ENCODE data around the gene PMPCA.
A peak's percentile ranks its signal among the peaks of the same experiment; 100 is the strongest.

The PMPCA gene

GRCh38 chr9:136431782-136432350, 21.4 kb downstream of the PMPCA start:
- no peak for FAIRE-seq

DNA sequence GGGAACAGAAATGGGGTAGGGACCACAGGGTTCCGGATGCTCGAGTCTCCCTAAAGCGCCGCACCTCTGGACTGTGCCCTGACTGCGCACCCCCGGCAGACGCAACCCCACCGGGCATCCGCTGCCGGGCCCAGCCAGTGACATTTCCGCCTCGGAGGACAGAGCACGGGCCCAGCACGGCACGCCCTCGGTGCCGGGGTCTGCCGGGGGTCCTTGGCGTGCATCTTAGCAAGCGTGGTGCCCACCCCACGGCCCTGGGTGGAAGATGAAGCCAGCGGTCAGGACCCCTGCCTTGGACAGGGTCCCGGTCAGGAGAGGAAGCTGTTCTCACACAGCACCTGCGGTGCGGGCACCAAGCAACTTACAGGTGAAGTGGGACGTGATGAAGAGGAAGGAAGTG, 22.1 kb downstream of the PMPCA start:
- DNase-seq (ENCODE audit: extremely low spot score, insufficient read length, low read depth): no peak
- no peak for FAIRE-seq

More at GRCh38 chr9:136431782-136432350, 21.4 kb downstream of the PMPCA start:
- no peak for DNase-seq (ENCODE audit: extremely low spot score, insufficient read length, low read depth)

DNA sequence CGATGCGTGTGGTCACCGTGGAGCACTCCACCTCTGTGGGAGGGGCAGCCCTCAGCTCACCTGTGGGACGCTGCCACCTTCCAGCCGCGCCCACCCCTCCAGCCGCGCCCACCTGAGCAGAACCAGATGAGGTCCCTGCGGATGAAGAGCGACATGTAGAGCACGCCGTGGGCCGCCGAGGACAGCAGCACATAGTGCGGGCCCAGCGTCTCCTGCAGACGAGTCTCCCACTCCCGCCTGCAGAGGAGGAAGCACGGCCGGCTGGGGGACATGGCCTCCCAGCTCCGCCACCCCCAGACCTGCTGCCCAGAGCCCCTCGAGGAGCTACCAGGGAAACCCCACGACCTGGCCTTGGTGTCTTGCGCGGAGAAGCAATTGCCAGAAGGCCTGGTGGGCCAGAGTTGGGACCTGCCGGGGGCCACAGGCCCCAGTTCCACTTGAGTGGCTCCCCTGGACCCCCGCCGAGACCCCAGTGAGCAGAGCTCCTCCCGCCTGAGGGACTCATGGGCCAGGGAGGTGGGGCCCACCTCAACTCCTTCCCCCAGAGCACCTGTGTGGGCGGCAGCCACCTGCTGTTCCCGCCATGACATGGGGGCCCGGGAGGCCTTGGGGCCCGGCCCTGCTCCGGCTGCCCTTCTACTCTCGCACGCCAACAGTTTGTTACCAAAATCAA, 22.7 kb downstream of the PMPCA start:
- FAIRE-seq (no peak), DNase-seq (ENCODE audit: extremely low spot score, insufficient read length, low read depth) (no peak)

DNA sequence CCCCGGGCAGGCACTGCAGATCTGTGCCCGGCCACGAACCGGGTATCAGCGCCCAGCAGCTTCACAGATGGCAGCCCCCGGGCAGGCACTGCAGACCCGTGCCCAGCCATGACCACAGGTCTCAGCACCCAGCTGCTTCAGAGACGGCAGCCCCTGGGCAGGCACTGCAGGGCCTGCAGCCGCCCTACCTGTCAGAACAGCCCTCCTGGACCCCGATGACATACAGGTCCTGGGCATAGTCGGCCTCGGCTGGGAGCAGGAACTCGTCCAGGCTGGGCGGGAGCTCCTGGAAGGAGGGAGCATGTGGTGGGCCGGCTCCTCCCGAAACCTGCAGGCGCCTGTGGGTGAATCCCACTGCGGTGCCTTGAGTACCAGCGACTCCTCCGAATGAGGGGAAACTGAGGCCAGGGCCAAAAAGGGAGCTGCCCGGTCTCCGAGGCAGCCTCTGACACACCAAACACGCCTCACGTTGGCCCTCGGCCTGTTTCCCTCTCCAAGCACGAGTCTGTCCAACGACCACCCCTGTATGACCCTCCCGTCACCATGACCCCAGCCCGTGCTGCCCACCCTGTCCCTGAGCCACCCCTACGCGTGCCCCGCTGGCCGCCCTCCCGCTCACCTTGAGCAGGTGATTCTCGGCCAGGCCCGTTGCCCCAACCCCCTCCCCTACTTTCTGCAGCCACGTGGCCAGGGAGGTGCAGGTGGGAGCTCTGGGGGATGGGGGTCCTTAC, 23.6 kb downstream of the PMPCA start:
- no peak for DNase-seq (ENCODE audit: extremely low spot score, insufficient read length, low read depth)
- FAIRE-seq: no peak

DNA sequence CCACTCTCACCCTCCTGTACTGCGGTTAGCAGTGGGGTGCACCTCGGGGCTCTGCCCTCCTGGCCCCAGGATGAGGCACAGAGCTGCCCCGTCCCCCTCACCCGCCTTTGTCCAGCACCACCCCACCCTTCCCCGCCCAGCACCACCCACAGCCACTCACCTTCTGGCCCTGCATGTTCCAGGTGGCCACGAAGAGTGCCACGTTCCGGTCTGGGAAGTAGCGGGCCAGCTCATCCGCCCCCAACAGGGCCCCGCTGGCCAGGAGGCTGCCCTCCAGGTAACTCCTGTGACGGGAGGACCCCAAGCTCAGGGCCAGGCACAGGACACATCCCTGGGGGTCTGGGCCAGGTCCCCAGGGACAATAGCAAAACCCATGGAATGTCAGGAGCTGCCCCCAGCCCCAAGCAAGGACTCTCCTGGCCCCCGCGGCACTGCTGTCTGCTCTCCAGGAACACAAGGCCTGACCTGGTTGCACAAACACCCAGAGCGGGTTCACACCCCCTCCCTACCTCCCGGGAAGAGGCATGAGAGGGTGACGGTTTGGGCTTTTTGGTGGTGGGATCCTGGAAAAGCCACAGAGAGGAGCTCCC, 24.2 kb downstream of the PMPCA start:
- FAIRE-seq (no peak), DNase-seq (ENCODE audit: extremely low spot score, insufficient read length, low read depth) (no peak)

GRCh38 chr9:136436055-136436634, 25.7 kb downstream of the PMPCA start:
- DNase-seq (ENCODE audit: extremely low spot score, insufficient read length, low read depth) (no peak), FAIRE-seq (no peak)

DNA sequence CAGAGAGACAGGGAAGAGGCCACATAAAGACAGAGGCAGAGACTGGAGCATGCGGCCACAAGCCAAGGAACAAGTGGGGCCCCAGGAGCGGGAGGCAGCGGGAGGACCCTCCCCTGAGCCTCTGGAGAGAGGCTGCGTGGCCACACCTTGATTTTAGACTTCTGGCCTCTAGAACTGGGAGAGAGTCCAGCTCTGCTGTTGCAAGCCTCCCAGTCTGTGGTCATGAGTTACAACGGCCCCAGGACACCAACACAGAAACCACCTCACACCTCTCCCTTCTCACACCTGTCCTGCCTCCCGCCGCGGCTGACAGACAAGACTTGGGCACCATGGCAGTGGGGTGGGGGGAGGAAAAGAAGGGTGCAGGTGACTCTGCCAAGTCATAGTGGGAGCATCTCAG, 27.0 kb downstream of the PMPCA start:
- no peak for FAIRE-seq
- DNase-seq (ENCODE audit: extremely low spot score, insufficient read length, low read depth): no peak

DNA sequence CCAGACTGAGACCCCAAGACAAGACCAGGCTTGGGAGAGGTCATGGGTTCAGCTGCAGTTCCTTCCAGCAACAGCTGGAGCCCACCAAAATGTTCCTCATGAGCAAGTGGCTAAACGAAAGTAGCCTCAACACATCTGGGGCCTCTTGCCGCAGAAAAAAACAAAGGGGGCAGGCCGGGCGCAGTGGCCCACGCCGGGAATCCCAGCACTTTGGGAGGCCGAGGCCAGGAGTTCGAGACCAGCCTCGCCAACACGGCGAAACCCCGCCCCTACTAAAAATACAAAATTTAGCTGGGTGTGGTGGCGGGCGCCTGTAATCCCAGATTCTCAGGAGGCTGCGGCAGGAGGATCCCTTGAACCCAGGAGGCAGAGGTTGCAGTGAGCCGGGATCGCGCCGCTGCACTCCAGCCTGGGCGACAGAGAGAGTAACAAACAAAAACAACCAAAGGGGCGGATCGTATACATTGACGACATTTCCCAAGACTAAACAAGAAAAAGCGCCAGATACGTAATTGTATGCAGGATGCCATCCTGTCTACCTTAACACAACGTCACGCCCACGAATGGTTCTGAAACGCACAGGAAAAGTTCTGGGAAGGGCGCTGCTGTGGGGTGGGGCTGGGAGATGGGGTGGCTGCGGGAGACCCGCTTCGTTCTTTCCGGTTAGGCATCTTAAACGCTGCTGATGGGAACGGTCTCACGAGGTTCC, 27.5 kb downstream of the PMPCA start:
- DNase-seq (ENCODE audit: extremely low spot score, insufficient read length, low read depth): no peak
- no peak for FAIRE-seq

GRCh38 chr9:136438548-136439480, 28.4 kb downstream of the PMPCA start:
- peak; percentile 78 for FAIRE-seq

GRCh38 chr9:136439481-136440408, 29.3 kb downstream of the PMPCA start, which contains the start of gene INPP5E:
Gene INPP5E, minus strand, starts transcription at chr9:136439845. Its CDS starts 426 bp downstream, at chr9:136439419.
- FAIRE-seq (peak; percentile 71), DNase-seq (ENCODE audit: extremely low spot score, insufficient read length, low read depth) (peak; percentile 86)

More at GRCh38 chr9:136438548-136439480, 28.4 kb downstream of the PMPCA start:
- peak; percentile 65 for DNase-seq (ENCODE audit: extremely low spot score, insufficient read length, low read depth)

- DNase-seq (ENCODE audit: extremely low spot score, insufficient read length, low read depth): no peak
- no peak for FAIRE-seq
Measured at GRCh38 chr9:136441191-136441680, 30.8 kb downstream of the PMPCA start.

- FAIRE-seq (no peak), DNase-seq (ENCODE audit: extremely low spot score, insufficient read length, low read depth) (no peak)
Measured at GRCh38 chr9:136441681-136442245, 31.3 kb downstream of the PMPCA start.

GRCh38 chr9:136442265-136442664, 31.8 kb downstream of the PMPCA start:
- DNase-seq (ENCODE audit: extremely low spot score, insufficient read length, low read depth) (no peak), FAIRE-seq (no peak)

DNA sequence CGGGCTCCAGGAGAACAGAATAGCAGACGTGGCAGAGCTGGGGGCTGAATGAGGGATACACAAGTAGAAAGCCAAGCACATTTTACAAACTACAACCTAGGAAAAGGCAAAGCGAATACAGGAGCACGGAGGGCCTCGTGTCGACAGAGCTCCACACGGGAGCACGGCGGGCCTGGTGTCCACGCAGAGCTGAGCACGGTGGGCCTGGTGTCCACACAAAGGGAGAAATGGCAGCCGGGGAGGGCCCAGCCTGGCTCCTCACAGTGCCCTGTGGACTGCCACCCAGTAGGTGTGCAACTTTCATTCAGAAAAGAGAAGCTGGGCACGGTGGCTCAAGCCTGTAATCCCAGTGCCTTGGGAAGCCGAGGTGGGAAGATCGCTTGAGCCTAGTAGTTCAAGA, 32.6 kb downstream of the PMPCA start:
- no peak for FAIRE-seq
- DNase-seq (ENCODE audit: extremely low spot score, insufficient read length, low read depth): no peak

DNA sequence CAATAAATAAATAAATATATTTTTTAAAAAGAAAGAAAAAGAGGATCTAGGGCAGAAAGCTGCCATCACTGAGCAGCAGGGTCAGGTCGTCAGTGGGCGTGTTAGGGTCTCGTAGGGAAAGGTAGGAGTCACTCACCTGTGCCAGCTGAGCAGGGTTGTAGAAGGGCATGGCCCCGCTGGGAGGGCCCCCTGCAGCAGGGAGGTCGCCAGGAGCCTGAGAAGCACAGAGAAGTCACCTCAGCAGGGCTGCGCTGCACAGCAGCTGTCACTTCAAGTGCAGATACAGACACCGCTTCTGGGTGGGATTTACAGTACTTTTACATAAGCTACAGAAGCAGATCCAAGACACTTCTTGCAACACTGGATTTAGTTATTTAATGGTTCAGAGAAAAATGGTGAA, 33.2 kb downstream of the PMPCA start:
- FAIRE-seq: no peak
- no peak for DNase-seq (ENCODE audit: extremely low spot score, insufficient read length, low read depth)

GRCh38 chr9:136444102-136444501, 33.6 kb downstream of the PMPCA start:
- FAIRE-seq (no peak), DNase-seq (ENCODE audit: extremely low spot score, insufficient read length, low read depth) (no peak)

DNA sequence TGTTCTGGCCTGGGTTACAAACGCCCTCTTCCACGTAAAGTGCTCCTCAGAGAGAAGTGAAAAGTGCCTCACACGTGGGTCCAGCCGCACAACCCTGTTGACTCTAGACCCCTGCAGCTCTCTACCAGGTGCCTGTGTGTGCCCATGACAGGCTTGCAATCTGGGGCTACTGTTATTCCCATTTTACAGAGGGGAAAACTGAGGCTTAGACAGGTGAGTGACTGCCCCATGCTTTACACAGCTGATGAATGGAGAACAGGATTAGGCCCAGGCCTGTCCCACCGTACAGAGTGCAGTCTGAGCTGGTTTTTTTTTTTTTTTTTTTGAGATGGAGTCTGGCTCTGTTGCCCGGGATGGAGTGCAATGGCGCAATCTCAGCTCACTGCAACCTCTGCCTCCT, 35.3 kb downstream of the PMPCA start:
- no peak for FAIRE-seq
- DNase-seq (ENCODE audit: extremely low spot score, insufficient read length, low read depth): no peak

Measured in GM18507 (cell line).